SH-SY5Y (cell line): ENCODE results near the gene PLEKHJ1.

Experiments used
- GATA2 ChIP-seq: IDR thresholded peaks from 2 replicates; pipeline ENCODE4 v1.6.1; 2011; ENCODE audit warnings: mild to moderate bottlenecking, low read depth, low read length
- GATA3 ChIP-seq: IDR thresholded peaks from 2 replicates; pipeline ENCODE4 v1.6.1; 2011; ENCODE audit warnings: low read depth, mild to moderate bottlenecking, low read length, moderate library complexity

DNA sequence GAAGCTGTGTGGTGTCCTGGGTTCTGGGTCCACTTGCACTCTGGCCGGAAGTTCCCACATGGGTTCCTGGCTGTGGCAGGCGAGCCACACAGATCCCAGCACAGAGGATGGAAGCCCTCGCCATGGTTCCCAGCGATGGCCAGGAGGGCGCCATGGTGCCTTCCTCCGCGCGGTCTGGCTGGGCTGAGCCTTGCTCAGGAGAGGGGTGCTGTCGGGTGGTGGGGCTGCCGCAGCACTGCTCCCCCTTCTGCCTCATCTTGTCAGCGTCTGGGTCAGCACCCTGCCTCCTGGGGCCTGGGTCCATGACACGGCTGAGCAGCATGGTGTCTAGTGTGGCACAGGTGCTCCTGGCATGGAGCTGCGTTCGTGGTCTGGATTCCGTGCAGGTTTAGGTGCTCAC, 38.9 kb downstream of the PLEKHJ1 start:
- TF ChIP-seq GATA2 (no peak), GATA3 (no peak)
